Retinal pigment epithelial cell (primary cell): ENCODE data around the gene ARHGAP19.

Source experiments
- DNase-seq: peaks from one replicate; pipeline ENCODE4 v3.0.0-alpha.2; 2010; ENCODE audit warnings: low read depth
- H3K4me3 ChIP-seq: 2 replicates; pipeline ENCODE4 v1.5.1; 2011; ENCODE audit warnings: mild to moderate bottlenecking, low read length, control low read depth, moderate library complexity
- CTCF ChIP-seq: conservative IDR thresholded peaks from 2 replicates; pipeline ENCODE4 v1.5.1; 2011; ENCODE audit warnings: low read depth, low read length, control low read depth, inconsistent platforms

Gene ARHGAP19

GRCh38 chr10:97263971-97264370, 28.5 kb downstream of the ARHGAP19 start:
- H3K4me3 ChIP-seq, result no peak overlapping the region
- no peak for DNase-seq
- TF ChIP-seq CTCF, result no peak

DNA sequence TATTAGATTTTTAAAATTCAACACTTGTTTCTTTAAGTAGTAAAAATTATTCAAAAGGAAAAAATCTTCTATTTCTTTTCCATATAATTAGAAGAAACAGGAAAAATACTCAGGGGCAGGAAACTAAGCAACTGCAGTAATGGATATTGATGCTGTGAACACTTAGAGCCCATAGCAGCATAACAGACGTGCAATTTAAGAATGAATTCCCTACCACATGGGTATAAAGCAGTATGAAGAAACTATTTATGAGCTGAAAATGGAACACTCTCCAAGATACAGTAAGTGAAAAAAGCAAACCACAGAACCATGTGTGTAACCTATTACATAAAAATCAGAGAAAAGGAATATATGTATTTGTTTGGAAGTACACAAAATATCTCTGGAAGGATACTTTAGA, 30.8 kb downstream of the ARHGAP19 start:
- H3K4me3 ChIP-seq, result no peak overlapping the region
- TF ChIP-seq CTCF, result no peak
- DNase-seq, result no peak

- no peak overlapping the region for H3K4me3 ChIP-seq
- no peak for DNase-seq
Observed at GRCh38 chr10:97261183-97261582, 31.3 kb downstream of the ARHGAP19 start.

DNA sequence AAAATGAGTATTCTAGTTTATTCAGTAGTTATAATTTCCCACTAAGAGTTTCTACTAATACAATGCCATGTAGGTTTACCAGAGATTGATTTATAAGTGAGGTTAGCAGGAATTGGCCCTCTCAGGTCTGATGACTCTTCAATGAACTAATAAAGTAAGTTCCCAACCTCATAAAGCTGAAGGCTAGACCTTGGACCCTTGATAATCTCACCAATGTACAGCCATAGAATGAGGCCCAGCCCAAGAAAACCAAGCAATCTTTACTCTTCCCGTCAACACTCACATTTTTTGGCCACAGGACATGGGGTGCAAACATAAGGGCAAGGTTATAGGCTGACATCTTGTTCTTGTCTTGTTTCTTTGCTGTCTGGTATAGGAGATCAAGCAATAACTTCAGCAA, 33.3 kb downstream of the ARHGAP19 start:
- TF ChIP-seq CTCF, result no peak
- no peak for DNase-seq
- H3K4me3 ChIP-seq, result no peak overlapping the region

More at GRCh38 chr10:97261183-97261582, 31.3 kb downstream of the ARHGAP19 start:
- no peak for TF ChIP-seq CTCF

GRCh38 chr10:97256356-97256755, 36.1 kb downstream of the ARHGAP19 start:
- H3K4me3 ChIP-seq, result no peak overlapping the region
- TF ChIP-seq CTCF, result no peak
- DNase-seq, result no peak

GRCh38 chr10:97255512-97256293, 36.7 kb downstream of the ARHGAP19 start:
- no peak for DNase-seq
- no peak for TF ChIP-seq CTCF
- H3K4me3 ChIP-seq, result no peak overlapping the region

GRCh38 chr10:97254694-97255093, 37.7 kb downstream of the ARHGAP19 start:
- TF ChIP-seq CTCF, result no peak
- no peak for DNase-seq
- no peak overlapping the region for H3K4me3 ChIP-seq
